GM23338 (cell line): ENCODE data around the gene ATP10D. TPM values are rescaled to one million over a fixed set of nuclear protein-coding genes. Genes with fewer than 3 reads are reported as not detected.

Experiments
- ATAC-seq: fragments of 200-7000 bp; cut with Tn5 transposase; 3 replicates; pipeline ENCODE4 v1.9.1; 2020
- DNase-seq: peaks from one replicate; pipeline ENCODE4 v3.0.0-alpha.2; 2015; ENCODE audit warnings: low spot score
- H2AFZ ChIP-seq: fragments of 200-600 bp; sonication (generic); 2 replicates; pipeline ENCODE4 v1.8.0; 2016; ENCODE audit warnings: antibody characterized with exemption, mild to moderate bottlenecking, moderate library complexity
- H3F3A ChIP-seq: fragments of 200-600 bp; sonication (generic); replicated peaks from 2 replicates; pipeline ENCODE4 v1.8.0; 2017; ENCODE audit warnings: antibody characterized with exemption, mixed run types, low read depth
- H3K27ac ChIP-seq: fragments of 200-600 bp; sonication (generic); 2 replicates; pipeline ENCODE4 v1.6.1; 2016; ENCODE audit warnings: low read depth
- H3K27me3 ChIP-seq: fragments of 200-600 bp; sonication (generic); 2 replicates; pipeline ENCODE4 v1.8.0; 2016; ENCODE audit warnings: mild to moderate bottlenecking, mixed run types, moderate library complexity; ENCODE audit not compliant: insufficient read depth
- H3K36me3 ChIP-seq: fragments of 200-600 bp; sonication (generic); 2 replicates; pipeline ENCODE4 v1.8.0; 2016; ENCODE audit warnings: mild to moderate bottlenecking; ENCODE audit not compliant: insufficient read depth
- H3K4me1 ChIP-seq: fragments of 200-600 bp; sonication (generic); 2 replicates; pipeline ENCODE4 v1.8.0; 2016; ENCODE audit warnings: mild to moderate bottlenecking, moderate library complexity; ENCODE audit not compliant: insufficient read depth
- H3K4me2 ChIP-seq: fragments of 200-600 bp; sonication (generic); 2 replicates; pipeline ENCODE4 v1.7.1; 2017; ENCODE audit warnings: mixed run types
- H3K4me3 ChIP-seq: fragments of 200-600 bp; sonication (generic); 2 replicates; pipeline ENCODE4 v1.6.1; 2016; ENCODE audit warnings: mixed run types
- H3K79me2 ChIP-seq: fragments of 200-600 bp; sonication (generic); replicated peaks from 2 replicates; pipeline ENCODE4 v1.8.0; 2017; ENCODE audit warnings: mild to moderate bottlenecking; ENCODE audit not compliant: insufficient read depth
- H3K9me2 ChIP-seq: fragments of 200-600 bp; sonication (generic); 2 replicates; pipeline ENCODE4 v1.8.0; 2017; ENCODE audit not compliant: insufficient read depth
- H4K20me1 ChIP-seq: fragments of 200-600 bp; sonication (generic); replicated peaks from 2 replicates; pipeline ENCODE4 v1.8.0; 2017; ENCODE audit warnings: mild to moderate bottlenecking; ENCODE audit not compliant: insufficient read depth
- H3K27ac Mint-ChIP-seq: 2 replicates; pipeline ENCODE4 v1.8.0; 2020; ENCODE audit warnings: inconsistent platforms, mild to moderate bottlenecking, moderate library complexity, mixed read lengths
- H3K27me3 Mint-ChIP-seq: 3 replicates; pipeline ENCODE4 v1.8.0; 2022; ENCODE audit warnings: low read depth, mild to moderate bottlenecking, moderate library complexity, mixed read lengths, inconsistent platforms; ENCODE audit not compliant: insufficient read depth, poor library complexity
- H3K36me3 Mint-ChIP-seq: 3 replicates; pipeline ENCODE4 v1.8.0; 2021; ENCODE audit warnings: low read depth, mild to moderate bottlenecking, inconsistent platforms, moderate library complexity, mixed read lengths
- H3K4me1 Mint-ChIP-seq: 3 replicates; pipeline ENCODE4 v1.8.0; 2020; ENCODE audit warnings: mild to moderate bottlenecking, inconsistent platforms, mixed read lengths
- H3K4me3 Mint-ChIP-seq: 3 replicates; pipeline ENCODE4 v1.8.0; 2021; ENCODE audit warnings: moderate library complexity, mild to moderate bottlenecking, inconsistent platforms, mixed read lengths
- H3K9me3 Mint-ChIP-seq: 3 replicates; pipeline ENCODE4 v1.8.0; 2020; ENCODE audit warnings: moderate library complexity, mild to moderate bottlenecking, inconsistent platforms, mixed read lengths
- CREB1 ChIP-seq: fragments of 250-450 bp; sonication (Bioruptor Pico); IDR thresholded peaks from 2 replicates; pipeline ENCODE4 v1.5.0; 2020; ENCODE audit warnings: low read depth, mild to moderate bottlenecking, moderate library complexity
- CTCF ChIP-seq, 2 experiments: fragments of 200-600 bp in 1 of 2; sonication (generic) in 1 of 2; conservative IDR thresholded peaks; 2 replicates each; pipeline versions ENCODE4 v1.5.1 to v1.6.1; 2016 to 2017; ENCODE audit warnings: antibody characterized with exemption in 2 of 2, low read depth in 2 of 2, mild to moderate bottlenecking in 2 of 2, moderate library complexity in 1 of 2
- EZH2 ChIP-seq: fragments of 200-600 bp; sonication (generic); IDR thresholded peaks from one replicate; pipeline ENCODE4 v1.8.0; 2017; ENCODE audit warnings: antibody characterized with exemption, mild to moderate bottlenecking, low read depth; ENCODE audit not compliant: unreplicated experiment
- EZH2phosphoT487 ChIP-seq: fragments of 200-600 bp; sonication (generic); IDR thresholded peaks from one replicate; pipeline ENCODE4 v1.8.1; 2018; ENCODE audit warnings: antibody characterized with exemption; ENCODE audit not compliant: unreplicated experiment
- JUNB ChIP-seq: IDR thresholded peaks from one replicate; pipeline ENCODE4 v1.6.1; 2016; ENCODE audit warnings: antibody characterized with exemption; ENCODE audit not compliant: unreplicated experiment
- NANOG ChIP-seq: IDR thresholded peaks from 2 replicates; pipeline ENCODE4 v1.6.1; 2016; ENCODE audit warnings: antibody characterized with exemption, borderline replicate concordance
- POLR2AphosphoS5 ChIP-seq: IDR thresholded peaks from 2 replicates; pipeline ENCODE4 v1.6.1; 2016; ENCODE audit warnings: antibody characterized with exemption, low read depth
- STAT1 ChIP-seq: IDR thresholded peaks from one replicate; pipeline ENCODE4 v1.6.1; 2016; ENCODE audit warnings: antibody characterized with exemption; ENCODE audit not compliant: unreplicated experiment
- ZNF114 ChIP-seq: fragments of 250-450 bp; sonication (Bioruptor Pico); IDR thresholded peaks from 2 replicates; pipeline ENCODE4 v1.5.0; 2020; ENCODE audit warnings: mild to moderate bottlenecking, moderate library complexity
- ZNF331 ChIP-seq: fragments of 250-450 bp; sonication (Bioruptor Pico); IDR thresholded peaks from 2 replicates; pipeline ENCODE4 v1.5.0; 2020; ENCODE audit warnings: low read depth, mild to moderate bottlenecking, moderate library complexity
- polyA plus RNA-seq: library from polyadenylated mRNA; unstranded; fragments of >200 nt; fragmentation: Nextera tagmentation; extraction: Ambion mirVana; gene quantifications from 2 replicates; pipeline ENCODE4 v1.2.1, GENCODE V29; 2016
- total RNA-seq: library from RNA; depleted of rRNA; stranded (reverse); fragments of >200 nt; shearing (Covaris generic); gene quantifications from 2 replicates; pipeline ENCODE4 v1.2.3, GENCODE V29; 2014
- TF ChIP-seq, protein P1 (sequence below): IDR thresholded peaks from one replicate; pipeline ENCODE4 v1.6.1; 2018; ENCODE audit warnings: antibody characterized with exemption; ENCODE audit not compliant: unreplicated experiment
- TF ChIP-seq, protein P2 (sequence below): IDR thresholded peaks from 2 replicates; pipeline ENCODE4 v1.6.1; 2016; ENCODE audit warnings: antibody characterized with exemption
- TF ChIP-seq, protein P3 (sequence below): fragments of 250-450 bp; sonication (Bioruptor Pico); IDR thresholded peaks from 2 replicates; pipeline ENCODE4 v1.5.0; 2020; ENCODE audit warnings: mild to moderate bottlenecking, moderate library complexity

Gene ATP10D
- total and polyA plus RNA-seq, 2 experiments from 2014 or later, result 4.5 to 4.7 TPM

- no peak overlapping the region for H3K27ac Mint-ChIP-seq
These were observed 33.4 kb upstream of the ATP10D start for GRCh38 chr4:47451657-47452056.

More at GRCh38 chr4:47451657-47452056, 33.4 kb upstream of the ATP10D start:
- Histone ChIP-seq H3K4me1 (no peaks in the 10 kb centered on the region), H3K36me3 (no peaks in the 10 kb centered on the region), H3F3A (no peaks in the 10 kb centered on the region), H4K20me1 (no peaks in the 10 kb centered on the region), H3K27me3 (no peaks in the 10 kb centered on the region), H3K4me2 (no peak overlapping the region), H3K79me2 (no peaks in the 10 kb centered on the region), H3K4me3 (no peak overlapping the region), H3K9me2 (no peaks in the 10 kb centered on the region), H3K27ac (no peak overlapping the region), H2AFZ (no peak overlapping the region)
- DNase-seq (no peak), ATAC-seq (no peak)
- Mint-ChIP-seq H3K4me1 (no peaks in the 10 kb centered on the region), H3K36me3 (no peaks in the 10 kb centered on the region; the same call in 2 of the 3 replicates), H3K27me3 (no peaks in the 10 kb centered on the region), H3K4me3 (no peak overlapping the region), H3K9me3 (no peaks in the 10 kb centered on the region)
- TF ChIP-seq, protein P1, sequence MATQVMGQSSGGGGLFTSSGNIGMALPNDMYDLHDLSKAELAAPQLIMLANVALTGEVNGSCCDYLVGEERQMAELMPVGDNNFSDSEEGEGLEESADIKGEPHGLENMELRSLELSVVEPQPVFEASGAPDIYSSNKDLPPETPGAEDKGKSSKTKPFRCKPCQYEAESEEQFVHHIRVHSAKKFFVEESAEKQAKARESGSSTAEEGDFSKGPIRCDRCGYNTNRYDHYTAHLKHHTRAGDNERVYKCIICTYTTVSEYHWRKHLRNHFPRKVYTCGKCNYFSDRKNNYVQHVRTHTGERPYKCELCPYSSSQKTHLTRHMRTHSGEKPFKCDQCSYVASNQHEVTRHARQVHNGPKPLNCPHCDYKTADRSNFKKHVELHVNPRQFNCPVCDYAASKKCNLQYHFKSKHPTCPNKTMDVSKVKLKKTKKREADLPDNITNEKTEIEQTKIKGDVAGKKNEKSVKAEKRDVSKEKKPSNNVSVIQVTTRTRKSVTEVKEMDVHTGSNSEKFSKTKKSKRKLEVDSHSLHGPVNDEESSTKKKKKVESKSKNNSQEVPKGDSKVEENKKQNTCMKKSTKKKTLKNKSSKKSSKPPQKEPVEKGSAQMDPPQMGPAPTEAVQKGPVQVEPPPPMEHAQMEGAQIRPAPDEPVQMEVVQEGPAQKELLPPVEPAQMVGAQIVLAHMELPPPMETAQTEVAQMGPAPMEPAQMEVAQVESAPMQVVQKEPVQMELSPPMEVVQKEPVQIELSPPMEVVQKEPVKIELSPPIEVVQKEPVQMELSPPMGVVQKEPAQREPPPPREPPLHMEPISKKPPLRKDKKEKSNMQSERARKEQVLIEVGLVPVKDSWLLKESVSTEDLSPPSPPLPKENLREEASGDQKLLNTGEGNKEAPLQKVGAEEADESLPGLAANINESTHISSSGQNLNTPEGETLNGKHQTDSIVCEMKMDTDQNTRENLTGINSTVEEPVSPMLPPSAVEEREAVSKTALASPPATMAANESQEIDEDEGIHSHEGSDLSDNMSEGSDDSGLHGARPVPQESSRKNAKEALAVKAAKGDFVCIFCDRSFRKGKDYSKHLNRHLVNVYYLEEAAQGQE, result no peak
- no peak for TF ChIP-seq CTCF (conservative IDR thresholded peaks at IDR 0.05; ENCODE audit: low read depth in 2 of 2)
- no peak for TF ChIP-seq NANOG
- TF ChIP-seq EZH2, result no peak
- TF ChIP-seq CREB1, result no peak
- no peak for TF ChIP-seq JUNB
- TF ChIP-seq, protein P2, sequence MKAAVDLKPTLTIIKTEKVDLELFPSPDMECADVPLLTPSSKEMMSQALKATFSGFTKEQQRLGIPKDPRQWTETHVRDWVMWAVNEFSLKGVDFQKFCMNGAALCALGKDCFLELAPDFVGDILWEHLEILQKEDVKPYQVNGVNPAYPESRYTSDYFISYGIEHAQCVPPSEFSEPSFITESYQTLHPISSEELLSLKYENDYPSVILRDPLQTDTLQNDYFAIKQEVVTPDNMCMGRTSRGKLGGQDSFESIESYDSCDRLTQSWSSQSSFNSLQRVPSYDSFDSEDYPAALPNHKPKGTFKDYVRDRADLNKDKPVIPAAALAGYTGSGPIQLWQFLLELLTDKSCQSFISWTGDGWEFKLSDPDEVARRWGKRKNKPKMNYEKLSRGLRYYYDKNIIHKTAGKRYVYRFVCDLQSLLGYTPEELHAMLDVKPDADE, result no peak
- TF ChIP-seq, protein P3, sequence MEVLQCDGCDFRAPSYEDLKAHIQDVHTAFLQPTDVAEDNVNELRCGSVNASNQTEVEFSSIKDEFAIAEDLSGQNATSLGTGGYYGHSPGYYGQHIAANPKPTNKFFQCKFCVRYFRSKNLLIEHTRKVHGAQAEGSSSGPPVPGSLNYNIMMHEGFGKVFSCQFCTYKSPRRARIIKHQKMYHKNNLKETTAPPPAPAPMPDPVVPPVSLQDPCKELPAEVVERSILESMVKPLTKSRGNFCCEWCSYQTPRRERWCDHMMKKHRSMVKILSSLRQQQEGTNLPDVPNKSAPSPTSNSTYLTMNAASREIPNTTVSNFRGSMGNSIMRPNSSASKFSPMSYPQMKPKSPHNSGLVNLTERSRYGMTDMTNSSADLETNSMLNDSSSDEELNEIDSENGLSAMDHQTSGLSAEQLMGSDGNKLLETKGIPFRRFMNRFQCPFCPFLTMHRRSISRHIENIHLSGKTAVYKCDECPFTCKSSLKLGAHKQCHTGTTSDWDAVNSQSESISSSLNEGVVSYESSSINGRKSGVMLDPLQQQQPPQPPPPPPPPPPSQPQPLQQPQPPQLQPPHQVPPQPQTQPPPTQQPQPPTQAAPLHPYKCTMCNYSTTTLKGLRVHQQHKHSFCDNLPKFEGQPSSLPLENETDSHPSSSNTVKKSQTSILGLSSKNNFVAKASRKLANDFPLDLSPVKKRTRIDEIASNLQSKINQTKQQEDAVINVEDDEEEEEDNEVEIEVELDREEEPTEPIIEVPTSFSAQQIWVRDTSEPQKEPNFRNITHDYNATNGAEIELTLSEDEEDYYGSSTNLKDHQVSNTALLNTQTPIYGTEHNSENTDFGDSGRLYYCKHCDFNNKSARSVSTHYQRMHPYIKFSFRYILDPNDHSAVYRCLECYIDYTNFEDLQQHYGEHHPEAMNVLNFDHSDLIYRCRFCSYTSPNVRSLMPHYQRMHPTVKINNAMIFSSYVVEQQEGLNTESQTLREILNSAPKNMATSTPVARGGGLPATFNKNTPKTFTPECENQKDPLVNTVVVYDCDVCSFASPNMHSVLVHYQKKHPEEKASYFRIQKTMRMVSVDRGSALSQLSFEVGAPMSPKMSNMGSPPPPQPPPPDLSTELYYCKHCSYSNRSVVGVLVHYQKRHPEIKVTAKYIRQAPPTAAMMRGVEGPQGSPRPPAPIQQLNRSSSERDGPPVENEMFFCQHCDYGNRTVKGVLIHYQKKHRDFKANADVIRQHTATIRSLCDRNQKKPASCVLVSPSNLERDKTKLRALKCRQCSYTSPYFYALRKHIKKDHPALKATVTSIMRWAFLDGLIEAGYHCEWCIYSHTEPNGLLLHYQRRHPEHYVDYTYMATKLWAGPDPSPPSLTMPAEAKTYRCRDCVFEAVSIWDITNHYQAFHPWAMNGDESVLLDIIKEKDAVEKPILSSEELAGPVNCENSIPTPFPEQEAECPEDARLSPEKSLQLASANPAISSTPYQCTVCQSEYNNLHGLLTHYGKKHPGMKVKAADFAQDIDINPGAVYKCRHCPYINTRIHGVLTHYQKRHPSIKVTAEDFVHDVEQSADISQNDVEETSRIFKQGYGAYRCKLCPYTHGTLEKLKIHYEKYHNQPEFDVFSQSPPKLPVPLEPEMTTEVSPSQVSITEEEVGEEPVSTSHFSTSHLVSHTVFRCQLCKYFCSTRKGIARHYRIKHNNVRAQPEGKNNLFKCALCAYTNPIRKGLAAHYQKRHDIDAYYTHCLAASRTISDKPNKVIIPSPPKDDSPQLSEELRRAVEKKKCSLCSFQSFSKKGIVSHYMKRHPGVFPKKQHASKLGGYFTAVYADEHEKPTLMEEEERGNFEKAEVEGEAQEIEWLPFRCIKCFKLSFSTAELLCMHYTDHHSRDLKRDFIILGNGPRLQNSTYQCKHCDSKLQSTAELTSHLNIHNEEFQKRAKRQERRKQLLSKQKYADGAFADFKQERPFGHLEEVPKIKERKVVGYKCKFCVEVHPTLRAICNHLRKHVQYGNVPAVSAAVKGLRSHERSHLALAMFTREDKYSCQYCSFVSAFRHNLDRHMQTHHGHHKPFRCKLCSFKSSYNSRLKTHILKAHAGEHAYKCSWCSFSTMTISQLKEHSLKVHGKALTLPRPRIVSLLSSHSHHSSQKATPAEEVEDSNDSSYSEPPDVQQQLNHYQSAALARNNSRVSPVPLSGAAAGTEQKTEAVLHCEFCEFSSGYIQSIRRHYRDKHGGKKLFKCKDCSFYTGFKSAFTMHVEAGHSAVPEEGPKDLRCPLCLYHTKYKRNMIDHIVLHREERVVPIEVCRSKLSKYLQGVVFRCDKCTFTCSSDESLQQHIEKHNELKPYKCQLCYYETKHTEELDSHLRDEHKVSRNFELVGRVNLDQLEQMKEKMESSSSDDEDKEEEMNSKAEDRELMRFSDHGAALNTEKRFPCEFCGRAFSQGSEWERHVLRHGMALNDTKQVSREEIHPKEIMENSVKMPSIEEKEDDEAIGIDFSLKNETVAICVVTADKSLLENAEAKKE, result no peak
- no peak for TF ChIP-seq STAT1
- TF ChIP-seq ZNF331 (CRISPR knock-in tag), result no peak
- TF ChIP-seq EZH2phosphoT487, result no peak
- TF ChIP-seq POLR2AphosphoS5, result no peak
- no peak for TF ChIP-seq ZNF114 (CRISPR knock-in tag)
